ENCODE data around the gene PDZD2. TPM values are rescaled to one million over a fixed set of nuclear protein-coding genes. Genes with fewer than 3 reads are reported as not detected.

Gene PDZD2
- total RNA-seq, 1 donor from 2014 or later, result 4.3 TPM

DNA sequence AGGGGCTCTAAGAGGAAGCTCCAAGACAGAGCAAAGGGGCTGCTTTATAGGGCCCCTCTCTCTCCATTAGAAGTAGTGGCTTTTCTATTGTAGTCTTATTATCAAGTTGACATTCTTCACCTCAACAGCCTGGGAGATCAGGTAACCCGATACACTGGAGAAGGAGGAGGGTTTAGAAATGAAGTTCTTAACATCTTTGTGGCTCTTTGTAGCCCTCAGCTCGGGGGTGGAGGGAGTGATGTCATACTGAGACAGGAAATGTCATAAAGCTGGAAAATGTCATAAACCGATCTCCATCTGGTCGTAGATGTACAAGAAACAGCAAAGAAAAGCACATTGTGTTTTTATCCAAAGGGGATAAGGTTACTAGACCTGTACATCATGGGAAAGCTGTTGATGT is 17.9 kb downstream of the PDZD2 start:
- peaks cover 28% of the 10 kb centered on the region for H3K27me3 Mint-ChIP-seq
- H3K9me3 Mint-ChIP-seq, result no peaks in the 10 kb centered on the region
- no peaks in the 10 kb centered on the region for H3K36me3 Mint-ChIP-seq
- H3K4me3 Mint-ChIP-seq, result no peak overlapping the region
- TF ChIP-seq, protein P1, sequence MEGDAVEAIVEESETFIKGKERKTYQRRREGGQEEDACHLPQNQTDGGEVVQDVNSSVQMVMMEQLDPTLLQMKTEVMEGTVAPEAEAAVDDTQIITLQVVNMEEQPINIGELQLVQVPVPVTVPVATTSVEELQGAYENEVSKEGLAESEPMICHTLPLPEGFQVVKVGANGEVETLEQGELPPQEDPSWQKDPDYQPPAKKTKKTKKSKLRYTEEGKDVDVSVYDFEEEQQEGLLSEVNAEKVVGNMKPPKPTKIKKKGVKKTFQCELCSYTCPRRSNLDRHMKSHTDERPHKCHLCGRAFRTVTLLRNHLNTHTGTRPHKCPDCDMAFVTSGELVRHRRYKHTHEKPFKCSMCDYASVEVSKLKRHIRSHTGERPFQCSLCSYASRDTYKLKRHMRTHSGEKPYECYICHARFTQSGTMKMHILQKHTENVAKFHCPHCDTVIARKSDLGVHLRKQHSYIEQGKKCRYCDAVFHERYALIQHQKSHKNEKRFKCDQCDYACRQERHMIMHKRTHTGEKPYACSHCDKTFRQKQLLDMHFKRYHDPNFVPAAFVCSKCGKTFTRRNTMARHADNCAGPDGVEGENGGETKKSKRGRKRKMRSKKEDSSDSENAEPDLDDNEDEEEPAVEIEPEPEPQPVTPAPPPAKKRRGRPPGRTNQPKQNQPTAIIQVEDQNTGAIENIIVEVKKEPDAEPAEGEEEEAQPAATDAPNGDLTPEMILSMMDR (conservative IDR thresholded peaks at IDR 0.05), result no peak
- H3K4me1 Mint-ChIP-seq (ENCODE audit: unreplicated experiment), result peaks cover 39% of the 10 kb centered on the region
- no peak overlapping the region for H3K27ac Mint-ChIP-seq
- no peak for DNase-seq (ENCODE audit: extremely low spot score, unreplicated experiment)

DNA sequence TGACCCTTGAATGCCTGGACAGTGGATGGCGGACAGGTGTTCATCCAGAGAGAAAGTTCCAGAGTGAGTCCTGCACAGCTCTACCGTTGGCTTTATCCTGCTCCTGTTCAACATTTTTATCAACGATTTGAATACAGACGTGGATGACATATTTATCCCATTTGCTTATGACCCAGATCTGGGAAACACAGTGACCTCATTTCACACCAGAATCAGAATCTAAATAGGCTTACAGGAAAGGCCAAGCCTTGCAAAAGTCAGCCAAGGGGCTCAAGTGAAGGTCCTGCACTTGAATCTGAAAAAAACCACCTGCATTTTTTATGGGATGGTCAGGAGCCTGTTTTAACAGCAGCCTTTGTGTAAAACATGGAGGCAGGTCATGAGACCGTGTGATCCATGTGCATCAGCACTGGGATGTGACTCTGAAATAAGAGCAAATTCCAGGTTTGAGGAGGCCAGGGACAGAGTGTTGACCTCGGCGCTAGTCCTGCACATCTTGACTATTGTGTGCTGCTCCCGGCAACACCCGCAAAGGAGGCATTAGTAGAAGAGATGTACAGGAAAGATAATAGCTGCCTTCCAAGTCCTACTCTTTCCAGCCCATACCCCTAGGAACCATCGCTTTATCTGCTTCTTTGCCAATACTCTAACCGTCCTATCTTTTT is 18.5 kb downstream of the PDZD2 start:
- TF ChIP-seq, protein P1 (conservative IDR thresholded peaks at IDR 0.05), result no peak
- peaks cover 39% of the 10 kb centered on the region for H3K4me1 Mint-ChIP-seq (ENCODE audit: unreplicated experiment)
- no peaks in the 10 kb centered on the region for H3K9me3 Mint-ChIP-seq
- DNase-seq (ENCODE audit: extremely low spot score, unreplicated experiment), result no peak
- peaks cover 28% of the 10 kb centered on the region for H3K27me3 Mint-ChIP-seq
- H3K36me3 Mint-ChIP-seq, result no peaks in the 10 kb centered on the region
- H3K4me3 Mint-ChIP-seq, result no peak overlapping the region
- H3K27ac Mint-ChIP-seq, result no peak overlapping the region

DNA sequence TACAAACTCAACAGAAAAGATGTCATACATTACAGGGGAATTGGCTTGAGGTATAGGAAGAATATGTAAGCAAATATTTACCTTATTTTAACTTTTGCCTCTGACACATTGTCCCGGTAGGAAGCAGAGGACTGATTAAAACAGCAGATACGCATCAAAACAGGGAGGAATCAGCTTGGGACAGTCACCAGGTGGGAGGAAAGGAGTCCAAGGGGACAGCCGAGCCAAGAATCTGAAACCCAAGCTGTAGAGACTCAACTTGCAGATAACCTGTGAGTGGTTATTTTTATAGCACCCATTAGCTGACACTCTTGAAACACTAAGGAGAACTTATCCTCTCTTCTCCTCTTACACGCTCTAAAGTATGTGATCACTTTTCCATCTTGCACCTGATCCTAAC is 22.3 kb downstream of the PDZD2 start:
- no peaks in the 10 kb centered on the region for H3K36me3 Mint-ChIP-seq
- no peaks in the 10 kb centered on the region for H3K9me3 Mint-ChIP-seq
- no peak for DNase-seq (ENCODE audit: extremely low spot score, unreplicated experiment)
- H3K27me3 Mint-ChIP-seq, result peaks cover 18% of the 10 kb centered on the region
- TF ChIP-seq, protein P1 (conservative IDR thresholded peaks at IDR 0.05), result no peak
- H3K4me1 Mint-ChIP-seq (ENCODE audit: unreplicated experiment), result peaks cover 23% of the 10 kb centered on the region
- no peak overlapping the region for H3K27ac Mint-ChIP-seq
- H3K4me3 Mint-ChIP-seq, result no peak overlapping the region

DNA sequence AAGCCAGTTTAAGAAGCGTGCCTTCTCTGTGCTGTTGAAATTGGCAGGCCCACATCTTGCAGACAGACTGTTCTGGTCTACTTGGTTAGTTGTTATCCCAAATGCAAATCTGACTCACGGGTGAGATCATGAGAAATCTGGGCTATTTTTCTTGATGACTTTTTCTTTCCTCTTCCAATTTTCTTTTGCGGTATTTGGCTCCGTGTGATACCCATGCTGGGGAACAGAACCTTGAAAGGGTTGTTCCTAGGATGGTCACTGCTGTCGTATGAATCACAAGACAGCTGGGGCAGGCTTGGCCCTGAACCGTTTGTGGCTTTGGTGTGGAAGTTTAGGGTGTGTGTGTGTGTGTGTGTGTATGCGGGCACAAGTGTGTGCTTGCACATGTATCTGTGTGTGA is 24.6 kb downstream of the PDZD2 start:
- no peak overlapping the region for H3K27ac Mint-ChIP-seq
- H3K27me3 Mint-ChIP-seq, result peaks cover 8% of the 10 kb centered on the region
- TF ChIP-seq, protein P1 (conservative IDR thresholded peaks at IDR 0.05), result no peak
- no peak for DNase-seq (ENCODE audit: extremely low spot score, unreplicated experiment)
- H3K4me1 Mint-ChIP-seq (ENCODE audit: unreplicated experiment), result peaks cover 6% of the 10 kb centered on the region
- no peaks in the 10 kb centered on the region for H3K9me3 Mint-ChIP-seq
- H3K36me3 Mint-ChIP-seq, result no peaks in the 10 kb centered on the region
- no peak overlapping the region for H3K4me3 Mint-ChIP-seq

DNA sequence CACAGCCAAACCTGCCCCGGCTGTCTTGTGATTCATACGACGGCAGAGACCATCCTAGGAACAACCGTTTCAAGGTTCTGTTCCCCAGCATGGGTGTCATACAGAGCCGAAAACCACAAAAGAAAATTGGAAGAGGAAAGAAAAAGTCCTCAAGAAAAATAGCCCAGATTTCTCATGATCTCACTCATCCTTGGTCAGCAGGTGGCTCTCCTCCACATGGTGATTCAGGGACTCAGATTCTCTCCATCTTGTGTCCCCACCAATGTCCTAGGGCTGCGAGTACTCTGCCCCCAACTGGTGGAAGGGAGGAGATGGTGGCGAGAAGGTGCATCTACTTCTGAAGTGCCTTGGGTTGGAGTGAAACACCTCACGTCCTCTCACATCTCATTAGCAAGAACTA is 25.6 kb downstream of the PDZD2 start:
- H3K27me3 Mint-ChIP-seq, result no peaks in the 10 kb centered on the region
- TF ChIP-seq, protein P1 (conservative IDR thresholded peaks at IDR 0.05), result peak; percentile 19
- no peaks in the 10 kb centered on the region for H3K36me3 Mint-ChIP-seq
- DNase-seq (ENCODE audit: extremely low spot score, unreplicated experiment), result no peak
- H3K9me3 Mint-ChIP-seq, result no peaks in the 10 kb centered on the region
- H3K27ac Mint-ChIP-seq, result no peak overlapping the region
- peaks cover 9% of the 10 kb centered on the region for H3K4me1 Mint-ChIP-seq (ENCODE audit: unreplicated experiment)
- no peak overlapping the region for H3K4me3 Mint-ChIP-seq
